Peyer's patch (tissue), 4 donors: ENCODE data around the gene PIP4K2B.

Experiments
- POLR2A ChIP-seq, 2 donors: fragments of 450-650 bp; IDR thresholded peaks; one replicate each; pipeline ENCODE4 v1.5.1; 2017; ENCODE audit warnings: antibody characterized with exemption in 2 of 2, mild to moderate bottlenecking in 2 of 2, moderate library complexity in 2 of 2
- TF ChIP-seq, protein P1 (sequence below), 6 experiments: fragments of 450-650 bp in 4 of 6; fragments of 200-600 bp in 2 of 6; sonication (generic) in 1 of 6; IDR thresholded peaks; one replicate each; pipeline ENCODE4 v1.5.1; 2017 to 2019; ENCODE audit warnings: antibody characterized with exemption in 6 of 6, mild to moderate bottlenecking in 3 of 6, moderate library complexity in 1 of 6

DNA sequence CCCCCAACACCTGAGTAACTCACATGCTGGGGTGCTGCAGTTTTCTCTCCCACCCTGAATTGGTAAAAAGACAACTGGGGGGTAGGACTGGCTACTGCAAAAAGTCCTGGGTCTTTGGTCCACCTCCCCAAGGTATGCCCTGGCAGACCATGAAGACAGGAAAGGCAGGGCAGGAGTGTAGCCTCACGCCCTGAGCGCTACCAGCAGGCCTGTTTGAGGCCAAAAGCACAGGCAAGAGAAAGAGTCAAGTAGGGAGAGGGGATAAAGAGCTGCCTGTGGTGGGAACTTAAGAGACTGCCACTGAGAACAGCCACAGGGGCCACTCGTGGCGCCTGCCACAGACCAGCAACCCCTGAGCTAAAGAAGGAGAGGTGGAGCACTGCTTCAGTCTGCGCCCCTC lies 33.0 kb downstream of the PIP4K2B start:
- TF ChIP-seq, protein P1, sequence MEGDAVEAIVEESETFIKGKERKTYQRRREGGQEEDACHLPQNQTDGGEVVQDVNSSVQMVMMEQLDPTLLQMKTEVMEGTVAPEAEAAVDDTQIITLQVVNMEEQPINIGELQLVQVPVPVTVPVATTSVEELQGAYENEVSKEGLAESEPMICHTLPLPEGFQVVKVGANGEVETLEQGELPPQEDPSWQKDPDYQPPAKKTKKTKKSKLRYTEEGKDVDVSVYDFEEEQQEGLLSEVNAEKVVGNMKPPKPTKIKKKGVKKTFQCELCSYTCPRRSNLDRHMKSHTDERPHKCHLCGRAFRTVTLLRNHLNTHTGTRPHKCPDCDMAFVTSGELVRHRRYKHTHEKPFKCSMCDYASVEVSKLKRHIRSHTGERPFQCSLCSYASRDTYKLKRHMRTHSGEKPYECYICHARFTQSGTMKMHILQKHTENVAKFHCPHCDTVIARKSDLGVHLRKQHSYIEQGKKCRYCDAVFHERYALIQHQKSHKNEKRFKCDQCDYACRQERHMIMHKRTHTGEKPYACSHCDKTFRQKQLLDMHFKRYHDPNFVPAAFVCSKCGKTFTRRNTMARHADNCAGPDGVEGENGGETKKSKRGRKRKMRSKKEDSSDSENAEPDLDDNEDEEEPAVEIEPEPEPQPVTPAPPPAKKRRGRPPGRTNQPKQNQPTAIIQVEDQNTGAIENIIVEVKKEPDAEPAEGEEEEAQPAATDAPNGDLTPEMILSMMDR (IDR thresholded peaks at IDR 0.05), result no peak
- no peak for TF ChIP-seq POLR2A (IDR thresholded peaks at IDR 0.05)
